Omental fat pad (tissue), 4 donors: Measurements from ENCODE around the gene MCMBP. TPM values are rescaled to one million over a fixed set of nuclear protein-coding genes. Genes with fewer than 3 reads are reported as not detected.
"Not testable (repeated sequence)": the region's sequence is repeated elsewhere in the genome, so short reads cannot be mapped to it uniquely, and the experiment has no call there.

Source experiments
- ATAC-seq: fragments of 150-250 bp; one replicate; pipeline ENCODE4 v1.9.1; 2016; ENCODE audit warnings: mild to moderate bottlenecking, moderate library complexity; ENCODE audit not compliant: low FRiP score
- DNase-seq: peaks from one replicate; pipeline ENCODE4 v3.0.0-alpha.2; 2019; ENCODE audit warnings: low spot score
- CTCF ChIP-seq, 3 donors: fragments of 450-650 bp; IDR thresholded peaks; one replicate each; pipeline ENCODE4 v1.5.1; 2016 to 2017; ENCODE audit warnings: antibody characterized with exemption in 3 of 3, mild to moderate bottlenecking in 3 of 3, moderate library complexity in 2 of 3
- total RNA-seq, 4 donors: library from RNA; depleted of rRNA; stranded (reverse); fragments of >200 nt; gene quantifications; one replicate each; pipeline ENCODE4 v1.1.0, GENCODE V29; 2016

Gene MCMBP
- total RNA-seq, 4 donors from 2014 or later: 38.6 to 85.1 (median 56.3) TPM

GRCh38 chr10:119892188-119893065, 19.8 kb upstream of the MCMBP start, which contains the start of gene SEC23IP:
Gene SEC23IP (plus strand): TSS chr10:119892730. CDS start chr10:119892783, 53 bp downstream.
- no peak for TF ChIP-seq CTCF (IDR thresholded peaks at IDR 0.05)
- peak; percentile 89 for DNase-seq
- ATAC-seq: peak; percentile 98

GRCh38 chr10:119891849-119892187, 19.2 kb upstream of the MCMBP start:
- DNase-seq, ATAC-seq: not testable (repeated sequence)

GRCh38 chr10:119890307-119890706, 17.7 kb upstream of the MCMBP start:
- DNase-seq, ATAC-seq: not testable (repeated sequence)

GRCh38 chr10:119889201-119889600, 16.6 kb upstream of the MCMBP start:
- DNase-seq, ATAC-seq: not testable (repeated sequence)

- ATAC-seq, DNase-seq: not testable (repeated sequence)
Observed at GRCh38 chr10:119888715-119889114, 16.1 kb upstream of the MCMBP start.

- not testable (repeated sequence) for DNase-seq, ATAC-seq
Observed at GRCh38 chr10:119886070-119886469, 13.4 kb upstream of the MCMBP start.

GRCh38 chr10:119883901-119884611, 11.4 kb upstream of the MCMBP start:
- DNase-seq, ATAC-seq: not testable (repeated sequence)

GRCh38 chr10:119878524-119878923, 5.9 kb upstream of the MCMBP start:
- ATAC-seq (no peak), DNase-seq (no peak)
- TF ChIP-seq CTCF (IDR thresholded peaks at IDR 0.05): no peak

GRCh38 chr10:119872860-119873681, 428 bp upstream of the MCMBP start:
- ATAC-seq (peak; percentile 95), DNase-seq (peak; percentile 28)
- no peak for TF ChIP-seq CTCF (IDR thresholded peaks at IDR 0.05)
